HG03095 (cell line): ENCODE measurements around the gene C10orf120.

Source experiments
- ATAC-seq: cut with Tn5 transposase; IDR thresholded peaks from one replicate; pipeline ENCODE4 v1.9.1; 2021; ENCODE audit warnings: moderate library complexity; ENCODE audit not compliant: unreplicated experiment

C10orf120 gene

DNA sequence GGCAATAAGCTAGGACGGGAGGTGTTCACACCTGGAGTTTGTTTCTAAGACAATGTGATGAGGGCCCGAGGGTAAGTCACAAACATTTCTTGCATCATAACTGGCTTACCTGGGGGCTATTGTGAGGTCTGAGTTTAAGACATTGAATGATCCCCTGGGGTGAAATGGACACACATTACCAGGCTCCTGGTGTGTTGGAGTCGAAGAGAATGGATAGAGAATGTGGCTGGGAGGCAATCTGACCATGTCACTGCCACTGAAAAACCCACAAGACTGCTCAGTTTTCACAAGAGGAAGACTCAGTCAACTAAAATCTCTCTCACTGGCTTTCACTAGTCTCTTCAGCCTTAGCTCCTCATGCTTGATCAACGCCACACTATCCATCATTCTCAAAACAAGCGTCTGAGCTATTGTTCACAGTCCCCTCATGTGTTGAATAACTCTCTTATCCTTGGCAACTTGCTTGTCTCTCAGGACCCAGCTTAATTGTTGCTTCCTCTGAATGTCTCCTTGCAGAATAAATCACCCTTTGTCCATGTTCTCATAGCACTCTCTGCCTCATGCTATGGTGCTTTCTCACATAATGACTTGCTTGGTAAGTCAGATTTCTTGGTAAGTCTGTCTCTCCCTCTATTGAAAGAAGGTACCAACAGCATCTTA is at the start of gene C10orf120:
Gene C10orf120, minus strand, starts transcription at position 51 of the 660 bp plus-strand sequence. CDS start 56 bp downstream, outside the sequence.
- ATAC-seq: no peak

DNA sequence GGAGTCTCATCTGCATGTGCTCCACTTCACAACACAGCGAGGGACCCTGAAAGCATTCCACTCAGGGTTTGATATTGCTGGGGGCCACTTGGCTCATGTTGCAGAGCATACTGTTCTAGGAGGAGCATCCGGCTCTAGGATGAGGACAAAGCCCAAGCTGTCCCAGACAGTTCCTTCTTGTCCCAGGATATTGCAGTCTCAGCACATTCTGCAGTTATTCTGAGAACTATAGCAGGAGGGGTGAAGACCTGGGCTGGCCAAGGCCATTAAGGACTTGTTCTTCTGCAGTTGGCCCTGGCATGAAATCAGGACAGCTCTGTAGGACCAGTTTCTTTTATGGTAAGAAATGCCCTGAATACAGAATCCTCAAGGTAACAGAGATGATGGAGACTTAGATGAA is 48.9 kb upstream of the C10orf120 start:
- no peak for ATAC-seq

DNA sequence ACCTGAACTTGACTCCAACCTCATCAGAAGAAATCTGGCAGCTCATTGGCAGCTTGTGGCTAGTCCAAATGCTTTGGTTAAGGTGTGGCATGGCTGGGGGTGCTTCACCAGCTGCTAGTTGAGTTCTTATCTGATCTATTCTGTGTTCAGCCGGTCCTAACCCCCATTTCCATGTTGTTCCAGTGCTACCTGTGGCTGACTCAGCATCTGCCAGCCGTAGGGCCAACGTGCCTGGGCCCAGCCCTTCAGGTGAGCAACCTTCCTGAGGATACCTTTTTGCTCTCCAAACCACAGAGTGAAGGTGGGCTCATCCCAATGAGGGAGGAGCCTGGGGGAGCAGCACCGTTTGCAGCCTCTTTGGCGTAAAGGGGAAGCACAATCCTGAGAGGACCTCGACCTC is 46.8 kb upstream of the C10orf120 start:
- no peak for ATAC-seq

DNA sequence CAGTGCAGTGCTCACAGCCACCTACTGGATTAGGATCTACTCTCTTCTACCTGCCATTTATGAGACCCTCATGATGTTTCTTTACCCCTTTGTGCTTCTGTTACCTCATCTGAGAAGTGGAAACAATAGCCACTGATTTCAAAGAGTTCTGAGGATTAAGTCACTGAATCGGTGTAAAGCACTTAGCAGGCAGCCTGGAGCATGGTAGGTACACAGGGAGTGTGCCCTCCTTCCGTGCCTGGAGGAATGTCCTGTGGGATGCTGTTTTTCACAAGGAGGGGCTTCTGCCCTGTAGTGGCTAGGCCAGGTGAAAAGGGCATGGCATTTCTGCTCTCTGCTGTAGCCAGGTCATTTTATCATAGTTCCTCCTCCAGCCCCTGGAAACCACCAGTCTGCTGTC is 44.6 kb upstream of the C10orf120 start:
- no peak for ATAC-seq

DNA sequence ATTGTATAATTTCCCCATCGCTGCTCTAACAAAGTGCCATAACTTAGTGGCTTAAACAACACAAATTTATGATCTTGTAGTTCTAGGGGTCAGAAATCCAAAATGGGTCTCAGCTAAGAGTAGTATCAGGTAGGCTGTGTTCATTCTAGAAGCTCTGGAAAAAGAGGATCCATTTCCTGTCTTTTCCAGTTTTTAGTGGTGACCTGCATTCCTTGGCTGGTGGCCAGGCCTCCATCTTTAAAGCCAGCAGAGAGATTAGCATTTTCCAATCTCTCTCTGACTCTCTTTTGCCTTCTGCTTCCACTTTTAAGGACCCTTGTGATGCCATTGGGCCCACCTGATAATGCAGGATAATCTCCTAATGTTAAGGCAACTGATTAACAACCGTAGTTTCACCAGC is 41.0 kb upstream of the C10orf120 start:
- ATAC-seq: no peak

DNA sequence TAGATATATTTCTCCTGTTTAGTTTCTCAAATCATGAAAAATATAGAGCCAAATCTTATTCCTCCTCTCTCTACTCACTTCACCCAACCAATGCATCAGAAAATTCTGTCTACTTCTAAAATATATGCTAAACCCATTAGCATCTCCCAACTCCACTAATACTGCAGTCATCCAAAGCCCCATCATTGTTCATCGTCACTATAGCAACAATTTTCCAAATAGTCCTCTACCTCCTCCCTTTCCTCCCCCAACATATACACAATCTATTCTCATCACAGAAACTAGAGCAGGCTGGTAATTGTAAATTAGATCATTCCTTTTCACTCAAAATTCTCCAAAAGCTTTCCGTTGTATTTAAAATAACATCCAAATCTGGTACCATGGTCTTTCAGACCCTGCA is 38.4 kb upstream of the C10orf120 start:
- no peak for ATAC-seq

DNA sequence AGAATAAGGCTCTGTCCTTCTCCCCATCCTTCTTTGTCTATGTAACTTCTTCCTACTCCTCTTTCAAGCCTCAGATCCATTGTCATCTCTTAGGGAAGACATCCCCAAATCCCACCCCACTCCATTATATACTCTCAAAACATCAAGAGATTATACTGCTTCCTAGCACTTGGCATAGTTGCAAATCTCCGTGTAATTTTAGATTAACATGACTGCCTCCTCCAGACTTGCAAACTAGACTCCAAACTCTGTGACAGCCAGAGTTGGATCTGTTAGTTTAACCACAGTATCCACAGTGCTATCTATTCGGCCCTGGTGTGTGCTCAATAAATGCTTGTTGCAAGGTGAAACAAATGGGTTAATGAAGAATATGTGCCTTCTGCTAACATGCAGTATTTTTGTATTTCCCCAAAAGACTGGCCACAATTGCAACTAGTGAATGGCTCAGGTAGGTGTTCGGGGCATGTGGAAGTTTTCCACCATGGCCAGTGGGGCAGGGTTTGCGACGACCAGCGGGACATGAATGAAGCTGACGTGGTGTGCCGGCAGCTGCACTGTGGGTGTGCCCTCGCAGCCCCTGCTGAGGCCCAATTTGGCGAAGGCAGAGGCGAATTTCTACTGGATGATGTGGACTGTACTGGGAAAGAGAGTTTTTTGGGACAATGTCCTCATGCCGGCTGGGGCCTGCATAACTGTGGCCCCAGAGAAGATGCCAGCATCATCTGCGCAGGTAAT is 34.5 kb upstream of the C10orf120 start:
- no peak for ATAC-seq

DNA sequence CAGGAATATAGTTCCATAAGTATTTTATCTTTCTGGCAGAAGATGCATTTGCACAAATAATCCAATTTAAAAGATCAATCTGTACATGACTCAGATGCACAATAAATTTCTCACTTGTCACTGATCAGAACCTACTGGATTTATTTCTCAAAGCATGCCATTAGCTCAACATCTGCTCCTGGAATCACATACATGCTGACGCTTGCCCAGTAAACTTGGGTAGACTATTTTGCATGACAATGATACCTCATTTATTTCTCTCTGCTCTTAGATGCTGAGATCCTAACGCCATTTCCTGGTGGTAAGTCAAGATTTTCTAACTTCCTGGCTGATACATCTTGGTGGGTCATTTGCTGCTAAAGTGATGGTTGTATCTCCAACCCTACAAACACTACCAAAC is 33.8 kb upstream of the C10orf120 start:
- no peak for ATAC-seq

DNA sequence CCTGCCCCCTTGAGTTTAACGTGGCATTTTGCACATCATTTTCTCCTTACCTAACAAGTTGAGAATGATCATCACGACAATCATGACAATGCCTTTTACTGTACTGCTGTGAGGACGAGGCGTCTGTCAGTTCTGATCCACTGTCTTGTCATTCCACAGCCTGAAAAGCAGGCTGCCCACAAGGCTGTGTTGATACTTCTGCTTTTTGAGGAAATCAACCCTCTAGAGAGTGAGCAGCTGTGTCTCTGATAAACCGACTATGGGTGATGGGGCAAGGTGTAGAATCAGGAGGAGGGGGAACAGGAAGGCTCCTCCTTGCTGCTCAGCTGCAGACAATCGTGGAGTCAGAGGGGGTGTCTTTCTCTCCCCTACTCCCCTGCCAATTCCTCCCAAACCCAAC is 30.6 kb upstream of the C10orf120 start:
- ATAC-seq: no peak

DNA sequence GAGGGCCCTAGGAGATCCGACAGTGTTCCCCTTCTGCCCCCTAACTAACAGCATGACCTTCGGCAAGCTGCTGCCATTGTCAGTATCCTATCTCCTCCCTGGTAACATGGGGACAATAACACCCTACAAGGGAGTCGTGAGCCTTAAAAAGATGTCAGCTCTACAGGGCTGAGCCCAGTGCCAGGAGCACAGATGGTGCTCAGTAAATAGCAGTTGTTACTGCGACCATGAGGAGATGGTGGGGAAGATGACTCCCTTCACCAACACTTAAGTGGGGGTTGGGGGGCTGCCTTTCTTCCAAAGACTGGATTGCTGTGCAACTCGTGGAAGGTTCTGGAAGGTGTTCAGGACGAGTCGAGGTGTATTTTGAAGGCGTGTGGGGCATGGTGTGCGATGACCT is 29.5 kb upstream of the C10orf120 start:
- no peak for ATAC-seq

DNA sequence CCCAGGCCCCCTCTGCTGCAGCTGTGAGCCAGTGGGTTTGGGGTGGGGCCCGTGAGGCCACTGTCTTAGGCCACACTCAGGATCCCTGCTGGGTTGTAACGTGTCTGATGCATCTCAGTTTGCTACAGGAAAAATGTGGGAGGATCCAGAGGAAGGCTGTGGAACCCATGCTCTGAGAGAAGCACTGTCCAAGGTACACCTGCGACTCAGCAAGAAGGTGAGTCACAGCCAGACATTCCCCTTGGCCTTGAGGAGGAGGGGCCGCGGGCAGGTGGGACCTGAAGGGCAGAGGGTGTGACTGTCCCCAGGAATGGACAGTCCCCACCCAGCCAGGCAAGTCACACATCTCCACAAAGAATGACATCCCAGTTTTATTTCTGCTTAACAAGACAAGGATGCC is 27.8 kb upstream of the C10orf120 start:
- ATAC-seq: no peak

DNA sequence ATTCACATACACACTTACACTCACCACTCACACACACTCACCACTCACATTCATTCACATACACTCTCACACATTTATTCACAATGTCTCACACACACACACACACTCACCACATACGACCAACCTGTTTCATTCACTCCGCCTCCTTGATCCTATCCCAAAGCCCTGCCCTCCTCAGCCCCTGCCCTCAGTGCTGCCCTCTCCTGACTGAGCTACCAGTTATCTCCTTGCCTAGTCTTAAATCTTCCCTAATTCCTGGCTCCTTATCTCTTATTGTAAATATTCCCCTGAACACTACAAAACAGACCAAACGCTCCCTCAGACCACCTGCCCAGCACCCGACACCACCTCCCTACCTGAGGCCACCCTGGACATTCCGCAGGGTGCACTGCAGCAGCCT is 26.1 kb upstream of the C10orf120 start:
- ATAC-seq: no peak

DNA sequence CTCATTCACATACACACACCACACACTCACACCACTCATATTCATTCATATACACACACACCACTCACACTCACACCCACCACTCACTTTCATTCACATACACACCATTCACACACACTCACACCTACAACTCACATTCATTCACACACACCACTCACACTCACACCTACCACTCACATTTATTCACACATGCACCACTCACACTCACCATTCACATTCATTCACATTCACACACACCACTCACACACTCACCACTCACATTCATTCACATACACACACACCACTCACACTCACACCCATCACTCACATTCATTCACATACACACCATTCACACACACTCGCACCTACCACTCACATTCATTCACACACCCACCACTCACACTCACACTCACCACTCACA is 25.4 kb upstream of the C10orf120 start:
- no peak for ATAC-seq

DNA sequence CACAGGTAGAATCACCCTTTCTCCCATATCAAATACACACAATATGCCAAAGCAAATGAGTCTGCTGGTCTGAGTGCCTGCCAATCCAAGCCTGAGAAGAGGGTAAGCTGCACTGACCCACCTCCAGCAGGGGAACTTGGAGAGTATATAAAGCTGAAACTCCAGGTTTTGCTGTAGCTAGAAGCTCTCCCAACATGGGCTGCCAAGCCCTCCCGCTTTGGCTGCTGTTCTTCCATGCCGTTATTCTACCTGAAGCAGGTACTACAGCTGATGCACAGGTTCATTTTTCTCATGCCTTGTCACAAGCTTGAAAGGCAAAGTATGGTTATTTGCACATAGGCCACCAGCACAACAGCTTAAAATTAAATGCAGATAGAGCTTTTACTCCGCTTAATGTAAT is 21.5 kb upstream of the C10orf120 start:
- ATAC-seq: no peak

DNA sequence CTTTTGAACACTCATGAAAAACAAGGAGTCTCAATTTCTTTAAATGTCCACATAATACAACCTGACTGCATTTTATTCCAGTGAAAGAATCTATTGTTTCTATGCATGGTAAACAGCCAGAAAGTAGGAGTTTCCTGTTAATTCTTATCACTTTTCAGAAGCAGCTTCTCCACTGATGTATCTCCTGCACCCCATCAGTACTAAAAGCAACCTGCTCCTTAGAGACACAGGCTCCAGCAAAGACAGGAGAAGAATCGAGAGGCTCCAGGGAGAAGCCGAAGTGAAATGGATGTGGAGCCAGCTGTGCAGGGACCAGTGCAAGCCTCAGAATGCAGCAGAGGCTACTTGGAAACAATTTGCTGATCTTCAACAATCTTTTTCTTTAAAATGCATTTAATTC is 16.4 kb upstream of the C10orf120 start:
- no peak for ATAC-seq

DNA sequence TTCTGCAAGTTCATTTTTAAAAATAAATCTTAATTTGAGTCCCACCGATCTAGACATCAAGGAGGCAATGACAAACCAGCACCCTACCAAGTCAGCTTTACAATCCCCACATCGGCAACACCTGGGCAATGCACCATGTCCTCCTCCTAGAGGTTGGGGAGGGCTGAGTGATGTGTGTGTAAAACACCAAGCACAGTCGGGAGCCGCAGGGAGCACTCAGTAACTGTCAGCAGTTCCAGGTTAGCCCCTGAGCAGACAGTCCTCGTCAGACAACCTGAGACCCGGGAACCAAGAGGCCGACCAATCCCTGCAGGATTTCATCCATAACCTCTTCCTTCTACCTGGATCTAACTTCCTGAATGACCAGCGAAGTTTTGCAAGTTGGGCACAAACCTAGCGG is 15.9 kb upstream of the C10orf120 start:
- no peak for ATAC-seq

DNA sequence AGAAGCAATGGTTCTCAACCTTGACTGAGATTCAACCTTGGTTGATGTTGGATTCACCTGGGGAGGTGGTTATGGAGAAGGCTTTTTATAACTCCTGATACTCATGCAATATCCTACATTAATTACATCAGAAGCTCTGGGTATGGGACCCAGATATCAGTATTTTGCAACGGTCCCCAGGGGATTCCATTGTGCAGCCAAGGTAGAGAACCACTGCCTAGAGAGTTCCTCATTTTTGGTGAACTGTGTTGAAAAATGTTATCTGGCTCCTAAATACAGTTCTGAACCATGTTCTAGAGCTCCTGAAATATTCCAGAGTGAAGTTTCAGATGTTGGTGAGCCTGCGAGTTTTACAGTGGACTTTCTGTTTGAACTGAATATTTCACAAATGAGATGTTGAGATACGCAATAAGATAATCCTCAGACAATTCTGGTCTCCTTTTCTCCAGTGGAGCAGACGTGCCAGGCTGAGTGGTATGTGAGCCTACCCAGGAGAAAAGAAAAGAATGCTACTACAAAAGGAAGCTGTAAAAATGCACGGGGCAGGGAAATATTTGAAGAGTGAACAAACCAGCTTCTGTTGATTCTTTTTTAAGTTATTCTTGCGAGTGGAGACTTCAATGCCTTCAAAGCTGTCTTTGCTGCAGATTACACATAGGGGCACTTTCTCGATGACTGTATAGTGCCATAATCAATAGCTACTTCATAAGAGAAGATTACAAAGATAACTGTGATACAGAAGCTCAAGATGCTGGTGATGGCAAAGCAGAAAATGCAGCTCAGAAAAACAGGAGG is 13.6 kb upstream of the C10orf120 start:
- no peak for ATAC-seq

DNA sequence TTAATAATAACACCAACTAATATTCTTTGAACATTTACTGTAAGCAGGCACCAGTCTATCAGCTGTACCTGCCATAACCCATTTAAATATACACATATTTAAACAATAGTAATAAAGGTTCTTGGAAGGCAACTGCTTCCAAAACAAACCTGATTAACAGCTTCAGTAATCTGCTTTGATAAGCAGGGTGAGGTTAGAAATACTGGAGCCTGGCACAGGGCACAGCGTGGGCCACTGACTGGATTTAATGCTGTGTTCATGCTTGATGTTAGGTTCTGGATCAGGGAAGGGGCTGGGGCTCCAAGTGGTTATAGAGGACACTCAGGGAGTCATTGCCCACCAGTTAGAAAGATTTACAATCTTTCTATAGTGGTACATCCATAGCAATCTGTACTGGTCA is 10.9 kb upstream of the C10orf120 start:
- no peak for ATAC-seq

DNA sequence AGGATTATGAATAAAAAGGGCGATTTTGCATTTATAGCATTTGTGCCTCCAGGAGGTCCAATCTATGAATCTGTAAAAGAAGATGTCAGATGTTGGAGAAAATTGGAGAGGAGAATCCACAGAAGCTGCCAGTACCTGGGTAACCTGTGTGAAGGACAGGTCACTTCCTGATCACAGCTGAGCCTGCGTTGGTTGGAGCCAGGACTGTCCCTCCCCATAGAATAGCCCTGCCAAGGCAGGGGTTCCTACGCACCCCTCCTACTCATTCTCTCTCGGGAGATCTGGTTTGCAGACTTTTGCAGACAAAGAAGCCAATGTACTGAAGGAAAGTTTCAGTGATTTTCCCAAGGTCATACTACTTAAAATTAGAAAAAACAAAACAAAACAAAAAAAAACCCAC is 10.3 kb upstream of the C10orf120 start:
- no peak for ATAC-seq

DNA sequence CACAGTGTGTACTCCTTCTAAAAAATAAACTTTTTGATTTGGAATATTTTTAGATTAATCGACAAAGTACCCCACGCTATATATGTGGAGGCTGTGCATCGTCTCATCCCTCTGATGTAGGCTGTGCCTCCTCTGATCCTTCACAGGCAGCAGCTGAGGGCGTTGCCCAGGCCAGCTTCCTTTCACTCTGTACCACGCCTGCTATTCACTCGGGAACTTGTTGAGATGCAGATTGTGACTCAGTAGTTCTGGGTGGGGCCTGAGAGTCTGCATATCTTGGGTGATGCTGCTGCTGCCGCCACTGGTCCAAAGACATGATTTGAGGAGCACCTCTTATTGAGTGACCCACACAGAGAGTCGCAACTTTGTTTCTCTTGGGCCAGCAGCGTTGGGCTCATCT is 7.9 kb upstream of the C10orf120 start:
- ATAC-seq: no peak

DNA sequence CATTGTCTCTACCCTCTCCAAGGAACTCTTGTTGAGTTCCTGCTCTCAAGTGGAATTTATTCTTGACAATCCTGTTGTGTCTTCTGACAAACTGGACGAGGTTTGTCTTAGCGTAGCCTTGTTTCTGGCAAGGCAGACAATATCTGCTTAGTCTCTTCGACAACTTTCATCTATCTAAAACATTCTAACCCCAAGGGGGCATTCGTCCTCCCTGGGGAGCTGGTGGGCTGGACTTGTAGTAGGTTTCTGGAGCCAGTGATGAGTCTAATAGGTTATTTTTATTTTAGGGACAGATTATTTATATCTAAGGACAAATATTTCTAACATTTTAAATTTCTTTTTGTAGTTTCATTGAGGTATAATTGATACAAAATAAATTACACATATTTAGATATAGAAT is 7.3 kb upstream of the C10orf120 start:
- no peak for ATAC-seq

DNA sequence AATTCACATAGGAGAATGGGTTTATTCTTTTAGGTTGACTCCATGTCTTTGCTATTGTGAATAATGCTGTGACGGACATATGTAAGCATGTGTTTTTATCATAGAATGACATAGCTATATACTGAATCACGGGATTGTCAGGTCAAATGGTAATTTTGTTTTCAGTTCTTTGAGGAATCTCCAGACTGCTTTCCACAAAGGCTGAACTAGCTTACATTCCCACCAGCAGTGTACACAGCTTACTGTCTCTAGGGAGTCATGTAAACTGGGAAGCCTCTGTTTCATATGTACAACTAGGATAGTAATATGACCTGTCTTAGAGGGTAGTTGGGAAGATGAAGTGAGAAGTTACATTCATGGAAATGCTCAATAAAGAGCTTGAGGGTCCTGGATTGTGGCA is 6.8 kb upstream of the C10orf120 start:
- no peak for ATAC-seq
